Brain pericyte (primary cell): ENCODE data around the gene UNC5A.

Experiments used
- DNase-seq: peaks from one replicate; pipeline ENCODE4 v3.0.0-alpha.2; 2012; ENCODE audit warnings: low read depth, low spot score

The UNC5A gene

DNA sequence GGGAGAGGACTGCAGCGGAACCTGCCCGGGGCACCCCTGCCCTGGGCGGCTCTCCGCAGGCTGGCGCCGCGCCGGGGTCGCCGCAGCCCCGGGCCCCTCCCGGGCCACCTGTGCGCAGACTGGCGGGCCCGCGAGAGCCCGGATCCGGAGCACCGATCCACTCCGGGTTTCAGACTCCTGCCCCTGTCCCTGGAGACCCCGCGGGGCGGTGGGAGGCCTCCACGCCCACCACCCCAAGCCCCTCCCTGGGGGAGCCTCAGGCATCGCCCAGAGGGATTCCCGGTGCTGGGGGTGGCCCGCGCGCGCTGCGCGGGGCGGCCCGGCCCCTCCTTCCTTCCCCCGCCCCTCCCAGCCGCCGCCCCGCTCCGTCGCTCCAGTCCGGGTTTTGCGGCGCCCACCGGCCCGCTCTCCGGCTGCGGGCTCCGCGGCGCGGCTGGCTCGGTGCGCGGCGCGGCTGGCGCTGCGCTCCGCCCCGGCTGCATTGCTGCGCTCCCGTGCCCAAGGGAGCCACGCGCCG lies at the start of gene UNC5A:
UNC5A (plus strand) TSS at position 479 of the 517 bp plus-strand sequence. CDS start 192 bp downstream, outside the sequence.
- no peak for DNase-seq

DNA sequence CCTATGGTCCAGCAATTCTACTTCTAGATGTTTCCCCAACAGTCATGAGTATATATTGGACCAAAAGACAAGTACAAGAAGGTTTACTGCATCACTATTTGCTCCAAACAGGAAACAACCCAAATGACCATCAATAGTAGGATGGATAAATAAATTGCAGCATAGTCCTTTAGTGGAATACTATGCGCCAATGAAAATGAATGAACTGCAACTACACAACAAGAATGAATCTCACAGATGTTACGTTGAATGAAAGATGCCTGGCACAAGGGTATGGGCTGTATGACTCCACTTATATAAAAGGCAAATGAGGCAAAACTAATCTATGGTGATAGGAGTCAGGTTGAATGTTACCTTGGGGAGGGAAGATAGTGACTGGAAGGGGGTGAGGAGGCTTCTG lies 48.6 kb upstream of the UNC5A start:
- DNase-seq = no peak

DNA sequence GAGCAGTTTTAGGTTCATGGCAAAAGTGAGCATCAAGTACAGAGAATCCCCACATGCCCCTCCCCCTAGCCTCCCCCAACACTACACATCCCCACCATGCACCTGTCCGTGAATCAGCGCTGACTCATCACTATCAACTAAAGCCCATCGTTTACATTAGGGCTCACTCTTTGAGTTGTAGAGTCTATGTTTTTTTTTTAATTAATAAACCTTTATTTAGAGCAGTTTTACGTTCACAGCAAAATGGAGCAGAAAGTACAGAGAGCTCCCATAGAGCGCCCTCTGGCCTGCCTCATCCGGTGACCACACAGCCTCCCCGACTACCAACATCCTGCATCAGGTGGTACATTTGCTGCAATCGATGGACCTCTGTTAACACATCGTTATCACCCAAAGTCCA lies 47.9 kb upstream of the UNC5A start:
- DNase-seq = no peak

GRCh38 chr5:176765687-176766086 lies 44.7 kb upstream of the UNC5A start:
- no peak for DNase-seq

DNA sequence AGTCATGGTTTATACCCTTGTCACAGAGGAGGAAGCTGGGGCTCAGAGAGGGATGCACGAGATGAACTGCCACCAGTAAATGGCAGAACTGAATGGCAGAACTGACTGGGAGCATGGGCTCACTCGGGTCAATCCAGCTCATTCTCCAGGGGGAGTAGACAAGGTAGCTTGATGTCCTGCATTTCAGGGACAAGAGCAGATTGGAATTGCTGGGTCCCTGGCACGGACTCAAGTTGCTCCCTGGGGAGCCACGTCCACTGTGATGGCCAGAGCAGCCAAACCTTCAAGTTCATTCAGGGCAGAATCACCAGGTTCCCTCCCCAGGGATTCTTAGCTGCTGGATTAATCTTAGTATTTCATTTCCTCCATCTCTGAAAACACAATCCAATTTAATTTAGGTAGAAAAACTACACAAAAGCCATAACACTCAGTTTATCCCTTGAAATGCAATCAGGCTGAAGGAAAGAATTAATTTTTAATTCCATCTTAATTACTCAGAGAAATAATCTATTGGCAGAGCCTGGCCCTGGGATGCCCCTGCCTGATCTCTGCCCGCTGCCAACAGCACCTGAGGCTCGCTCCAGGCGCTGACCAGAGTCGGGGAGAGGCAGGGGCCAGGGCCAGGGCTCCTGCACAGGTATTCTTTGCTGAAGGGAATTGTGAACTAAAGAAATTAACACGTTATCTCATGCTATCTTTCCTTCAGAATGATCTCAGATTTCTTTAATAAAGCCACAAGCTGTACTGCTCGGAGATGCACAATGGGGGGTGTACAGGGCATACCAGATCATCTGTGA lies 42.0 kb upstream of the UNC5A start:
- DNase-seq = no peak

GRCh38 chr5:176769911-176770310 lies 40.4 kb upstream of the UNC5A start:
- DNase-seq = no peak

DNA sequence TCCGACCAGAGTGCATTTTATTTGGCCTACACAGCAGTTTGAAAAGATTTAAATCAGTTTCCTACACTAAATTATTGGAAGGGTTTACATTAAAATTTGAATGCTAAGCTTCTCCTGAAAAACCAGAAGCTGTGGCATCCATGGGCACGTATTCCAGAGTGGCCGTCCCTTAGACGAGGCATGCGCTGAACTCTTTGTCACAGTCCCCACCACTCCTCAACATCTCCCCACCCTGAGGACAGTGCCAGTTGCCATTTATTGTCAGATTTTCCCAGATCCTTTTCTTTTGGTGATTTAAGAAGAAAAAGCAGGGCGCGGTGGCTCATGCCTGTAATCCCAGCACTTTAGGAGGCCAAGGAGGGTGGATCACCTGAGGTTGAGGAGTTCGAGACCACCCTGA lies 39.9 kb upstream of the UNC5A start:
- DNase-seq = no peak

- no peak for DNase-seq
Measured at GRCh38 chr5:176771102-176771845, 39.1 kb upstream of the UNC5A start.

- DNase-seq = no peak
Measured at GRCh38 chr5:176772271-176773210, 37.8 kb upstream of the UNC5A start.

- no peak for DNase-seq
Measured at GRCh38 chr5:176773408-176774035, 36.8 kb upstream of the UNC5A start.

- no peak for DNase-seq
Measured at GRCh38 chr5:176774216-176775171, 35.9 kb upstream of the UNC5A start.

DNA sequence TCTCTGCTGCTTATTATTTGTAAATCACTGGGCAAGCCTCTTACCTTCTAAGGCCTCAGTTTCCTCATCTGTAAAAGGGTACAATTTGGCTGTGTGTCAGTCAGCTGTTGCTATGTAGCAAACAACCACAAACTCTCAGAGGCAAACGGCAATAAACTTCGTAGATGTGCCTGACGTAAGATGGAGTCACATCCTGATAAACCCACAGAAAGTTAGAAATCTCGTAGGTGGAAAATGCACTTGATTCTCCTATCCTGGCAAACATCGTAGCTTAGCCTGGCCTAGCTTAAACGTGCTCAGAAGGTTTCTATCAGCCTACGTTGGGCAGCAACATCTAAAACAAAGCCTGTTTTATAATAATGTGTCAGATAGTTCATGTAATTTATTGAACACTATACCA lies 35.0 kb upstream of the UNC5A start:
- DNase-seq = no peak

- no peak for DNase-seq
Measured at GRCh38 chr5:176776141-176776865, 34.1 kb upstream of the UNC5A start.

GRCh38 chr5:176776916-176777315 lies 33.4 kb upstream of the UNC5A start:
- no peak for DNase-seq

DNA sequence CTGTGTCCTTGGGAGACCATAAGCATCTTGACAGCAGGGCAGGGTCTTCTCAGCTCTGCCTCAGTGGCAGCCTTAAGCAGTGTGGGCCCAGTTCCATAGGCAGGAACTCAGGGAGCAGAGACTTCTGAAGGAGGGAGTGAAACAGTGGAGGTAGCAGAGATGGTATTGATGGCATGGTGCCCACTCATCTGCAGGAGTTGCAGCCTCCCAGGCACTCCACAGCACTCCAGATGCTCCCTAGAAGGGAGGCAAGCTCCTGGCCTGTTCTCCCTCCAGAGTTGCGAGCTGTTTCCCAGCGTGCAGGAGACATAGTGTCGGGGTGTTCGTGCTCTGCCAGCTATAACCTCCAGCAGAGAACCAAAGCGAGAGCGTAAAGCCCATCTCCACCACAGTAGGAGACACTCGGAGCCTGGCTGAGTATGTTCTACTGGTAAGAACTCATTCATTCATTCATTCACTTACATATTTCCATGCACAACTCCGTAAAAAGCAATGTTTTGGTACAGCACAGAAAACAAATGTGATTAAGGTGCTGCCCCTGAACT lies 31.4 kb upstream of the UNC5A start:
- DNase-seq = no peak

DNA sequence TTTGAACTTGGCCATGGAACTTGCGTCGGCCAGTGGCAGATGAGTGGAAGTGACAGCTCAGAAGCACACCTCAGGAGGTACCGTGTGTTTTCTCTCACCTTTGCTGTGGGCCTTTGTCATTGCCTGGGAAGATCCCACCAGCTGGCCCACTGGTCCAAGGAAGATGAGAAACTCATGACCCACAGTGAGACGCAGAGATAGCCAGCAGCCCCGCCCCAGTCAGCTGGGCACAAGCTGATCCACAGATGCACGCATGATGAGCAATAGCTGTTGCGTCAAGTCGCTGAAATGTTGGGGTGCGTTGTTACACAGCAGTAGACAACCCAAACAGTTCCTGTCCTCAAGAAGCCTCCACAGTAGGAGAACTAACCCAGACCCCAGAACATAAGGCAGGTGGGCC lies 30.8 kb upstream of the UNC5A start:
- DNase-seq = no peak

GRCh38 chr5:176780176-176781053 lies 29.9 kb upstream of the UNC5A start:
- no peak for DNase-seq

DNA sequence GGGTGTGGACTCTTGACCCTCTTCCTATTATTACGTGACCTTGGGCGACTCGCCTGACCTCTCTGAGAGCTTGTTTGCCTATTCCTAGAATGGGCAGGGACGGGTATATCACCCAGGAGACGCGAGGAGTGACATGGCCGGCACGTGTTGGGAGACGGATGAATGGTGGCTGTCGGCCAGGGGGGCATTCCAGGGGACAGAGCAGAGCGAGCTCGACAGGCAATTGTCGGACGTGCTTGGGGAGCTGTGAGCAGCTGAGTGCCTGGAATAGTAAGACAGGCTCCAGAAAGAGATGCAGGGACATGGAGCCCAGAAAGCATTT lies 29.3 kb upstream of the UNC5A start:
- no peak for DNase-seq
